GM19238 (cell line): ENCODE data around the gene GNG12.

Experiments used
- DNase-seq: peaks from one replicate; pipeline ENCODE4 v3.0.0; 2011; ENCODE audit warnings: low spot score; ENCODE audit not compliant: insufficient read length

Gene GNG12

DNA sequence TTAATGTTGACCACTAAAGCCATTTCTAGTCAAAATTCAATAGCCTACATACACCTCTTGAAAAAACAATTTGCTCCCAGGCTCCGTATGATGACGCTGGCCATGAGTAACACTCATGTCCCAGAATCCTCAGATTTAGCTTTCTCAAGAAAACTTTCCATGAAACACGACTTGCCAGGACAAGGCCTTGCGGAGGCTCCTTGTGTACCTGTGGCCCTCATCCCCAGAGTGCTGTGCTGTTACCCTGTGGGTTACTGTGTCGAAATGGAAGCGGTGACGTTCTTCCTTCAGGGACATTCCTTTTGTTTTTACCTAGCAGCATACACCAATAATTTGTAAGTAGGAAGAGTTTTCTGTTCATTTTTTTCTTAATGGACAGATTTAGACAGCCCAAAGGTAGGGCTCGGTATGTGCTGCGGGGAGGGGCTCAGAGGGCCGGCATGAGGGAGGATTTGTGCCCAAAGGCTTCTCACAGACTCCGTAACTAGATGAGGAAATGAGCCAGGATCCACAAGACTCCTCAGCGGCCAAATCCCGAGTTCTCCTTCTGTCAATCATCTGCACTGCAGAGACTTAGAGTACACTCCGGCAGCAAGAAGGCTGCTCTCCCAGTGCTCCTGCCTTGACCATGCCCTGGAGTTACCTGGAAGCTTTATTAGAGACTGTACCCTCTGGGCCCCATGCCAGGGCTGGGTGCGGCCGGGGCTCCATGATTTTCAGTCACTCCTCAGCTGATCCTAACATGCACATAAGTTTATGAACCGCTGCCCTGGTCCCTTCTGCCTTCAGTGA, 17.8 kb downstream of the GNG12 start:
- no peak for DNase-seq

DNA sequence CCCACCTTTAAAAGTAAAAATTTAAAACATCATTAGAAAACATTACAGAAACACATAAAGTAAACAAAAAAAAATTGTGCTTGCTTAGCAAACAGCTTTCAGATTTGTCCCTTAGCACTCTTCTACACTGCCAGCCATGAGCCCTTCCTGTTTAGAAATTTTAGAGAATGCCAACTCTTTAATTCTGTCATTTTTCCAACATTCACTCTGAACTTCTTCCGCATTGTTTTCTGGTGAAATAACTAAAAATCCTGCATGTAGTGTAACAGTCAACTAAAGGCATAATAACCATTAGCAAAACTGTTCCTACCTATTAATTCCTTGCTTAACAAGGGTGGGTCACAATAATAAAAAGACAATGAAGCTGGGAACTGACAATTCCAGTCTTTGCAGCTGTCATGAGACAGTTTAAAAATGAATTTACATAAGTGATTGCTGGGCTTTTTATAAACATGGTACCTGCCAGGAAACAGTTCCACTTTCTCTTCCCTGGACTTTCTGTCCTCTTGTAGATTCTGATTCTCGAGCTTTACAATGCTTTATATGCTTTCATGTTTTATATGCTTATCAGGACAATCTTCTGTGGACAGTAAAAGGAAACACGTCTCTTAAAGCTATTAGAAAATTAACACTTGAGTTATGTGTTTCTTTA, 19.0 kb downstream of the GNG12 start:
- DNase-seq, result no peak

DNA sequence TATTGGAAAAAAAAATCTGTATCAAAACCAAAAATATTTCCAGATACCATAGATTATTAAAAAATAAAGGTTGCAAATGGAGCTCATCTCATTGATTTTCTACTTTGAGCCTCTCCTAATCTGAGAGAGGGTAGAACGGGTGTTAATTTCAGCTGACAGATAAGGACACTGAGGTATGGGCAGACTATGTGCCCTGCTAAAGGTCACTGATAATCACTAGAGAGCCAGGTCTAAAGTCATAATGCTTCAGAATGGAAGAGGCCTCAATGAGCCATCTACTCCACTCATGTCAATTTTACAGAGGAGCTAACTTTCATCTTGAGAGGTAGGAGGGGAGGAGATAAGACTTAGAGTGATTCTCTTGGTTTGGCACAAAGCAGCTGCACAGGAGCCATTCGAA, 21.0 kb downstream of the GNG12 start:
- DNase-seq, result no peak

GRCh38 chr1:67811781-67812180, 21.5 kb downstream of the GNG12 start:
- no peak for DNase-seq

GRCh38 chr1:67809887-67810286, 23.4 kb downstream of the GNG12 start:
- DNase-seq, result no peak

- DNase-seq, result no peak
Observed at GRCh38 chr1:67807282-67807681, 26.0 kb downstream of the GNG12 start.

- DNase-seq, result no peak
Observed at GRCh38 chr1:67804710-67805109, 28.6 kb downstream of the GNG12 start.

DNA sequence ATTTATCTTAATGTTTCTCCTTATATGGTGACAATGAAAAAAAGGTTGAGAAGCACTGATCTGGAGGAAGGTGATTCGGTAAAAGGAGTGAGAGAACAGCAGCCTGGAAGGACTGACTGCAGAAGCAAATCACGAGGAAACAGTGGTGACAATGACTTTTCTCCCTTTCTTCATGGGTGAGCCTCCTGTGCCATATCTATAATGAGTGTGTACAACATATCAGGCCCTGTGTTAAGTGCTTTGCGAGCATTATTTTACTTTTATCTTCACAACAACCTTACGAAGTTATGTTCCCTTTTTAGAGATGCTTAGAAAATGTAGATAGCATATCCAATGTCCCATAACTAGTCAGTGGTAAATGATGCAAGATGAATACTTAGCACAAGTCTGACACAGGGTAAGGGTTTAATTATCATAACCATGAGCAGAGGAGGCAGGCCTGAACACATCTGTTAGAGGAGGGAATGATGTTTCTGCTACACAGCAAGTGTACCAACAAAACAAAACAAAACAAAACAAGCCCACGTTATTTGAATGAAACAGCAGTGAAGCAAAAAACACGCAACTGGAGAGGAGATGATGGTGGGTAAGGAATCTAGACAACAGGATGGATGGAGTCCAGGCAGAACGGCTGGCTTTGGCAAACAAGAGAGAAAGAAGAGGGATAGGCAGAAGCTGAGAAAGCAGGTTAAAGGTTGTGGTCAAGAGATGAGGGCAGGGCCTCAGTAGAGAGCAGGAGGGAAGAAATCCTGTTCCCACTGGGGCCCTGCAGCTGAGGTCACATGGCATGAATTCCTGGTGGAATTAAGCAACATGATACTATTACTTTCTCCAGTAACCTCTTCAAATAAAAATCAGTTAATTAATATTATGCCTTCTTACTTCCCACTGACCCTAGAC, 29.6 kb downstream of the GNG12 start:
- no peak for DNase-seq

DNA sequence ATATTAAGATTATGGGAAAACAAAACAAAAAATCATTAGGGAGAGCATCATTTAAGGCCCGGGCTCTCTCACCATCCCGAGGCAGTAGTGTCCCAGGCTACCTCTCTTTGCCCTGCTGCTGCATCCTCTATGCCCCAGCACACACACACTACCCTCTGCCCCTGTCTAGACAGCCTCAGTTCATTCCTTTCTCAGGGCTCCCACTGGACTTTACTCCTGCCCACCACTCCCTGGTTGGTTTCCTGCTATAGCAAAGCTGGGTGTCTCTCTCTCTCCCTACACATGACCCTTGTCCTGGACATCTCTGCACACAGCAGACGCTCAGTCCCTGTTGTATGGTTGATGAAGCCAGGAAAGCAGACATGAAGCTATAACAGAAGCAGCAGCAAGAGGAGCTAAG, 30.7 kb downstream of the GNG12 start:
- no peak for DNase-seq

DNA sequence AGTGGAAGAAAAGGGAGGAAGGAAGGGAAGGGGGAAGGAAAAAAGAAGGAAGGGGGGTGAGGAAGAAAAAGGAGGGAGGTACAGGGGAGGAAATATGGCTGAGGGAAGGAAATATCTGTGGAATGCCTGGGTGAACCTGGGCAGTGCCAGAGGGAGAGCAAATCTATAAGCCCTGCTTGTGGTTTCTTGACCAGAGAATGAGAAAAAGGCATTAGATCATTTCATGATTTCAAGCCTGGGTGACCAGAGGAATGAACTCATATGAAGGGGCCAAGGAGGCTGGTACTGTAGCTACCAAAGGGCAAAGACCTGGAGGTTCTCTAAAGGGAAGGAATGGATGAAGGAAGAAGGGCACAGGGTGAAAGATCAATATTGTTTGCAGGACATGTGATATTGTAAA, 31.4 kb downstream of the GNG12 start:
- DNase-seq, result no peak

DNA sequence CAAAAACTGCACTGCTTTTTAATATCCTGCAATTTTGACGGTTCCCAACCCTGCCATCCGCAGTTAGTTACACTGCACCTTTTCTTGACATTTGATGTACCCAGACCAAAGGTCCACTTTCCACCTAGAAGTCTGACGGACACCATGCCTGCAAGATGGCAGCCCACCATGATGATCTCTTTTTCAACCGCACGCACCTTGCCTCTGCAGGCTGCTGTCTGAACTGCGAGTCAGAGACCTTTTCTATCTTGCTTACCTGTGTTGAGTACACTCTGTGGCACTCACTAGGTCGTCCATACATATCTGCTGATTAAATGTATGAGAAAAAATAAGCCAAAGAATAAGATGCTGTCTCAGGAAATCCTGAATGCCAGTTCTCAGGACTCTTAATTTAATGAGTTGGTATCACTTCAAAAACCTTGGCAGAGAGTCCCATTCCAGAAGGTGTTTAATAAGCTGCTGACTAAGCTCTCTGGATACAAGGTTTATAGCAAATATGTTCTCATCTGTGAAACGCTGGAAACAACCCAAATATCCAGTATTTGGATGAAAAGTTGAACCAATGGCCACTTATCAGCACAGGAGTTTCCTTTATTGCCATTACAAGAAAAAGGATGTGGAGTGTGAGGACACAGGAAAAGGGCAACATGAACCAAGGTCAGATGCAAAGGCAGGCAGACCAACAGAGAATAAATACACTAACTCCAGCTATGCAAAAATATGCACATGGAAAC, 37.9 kb downstream of the GNG12 start:
- DNase-seq, result no peak

DNA sequence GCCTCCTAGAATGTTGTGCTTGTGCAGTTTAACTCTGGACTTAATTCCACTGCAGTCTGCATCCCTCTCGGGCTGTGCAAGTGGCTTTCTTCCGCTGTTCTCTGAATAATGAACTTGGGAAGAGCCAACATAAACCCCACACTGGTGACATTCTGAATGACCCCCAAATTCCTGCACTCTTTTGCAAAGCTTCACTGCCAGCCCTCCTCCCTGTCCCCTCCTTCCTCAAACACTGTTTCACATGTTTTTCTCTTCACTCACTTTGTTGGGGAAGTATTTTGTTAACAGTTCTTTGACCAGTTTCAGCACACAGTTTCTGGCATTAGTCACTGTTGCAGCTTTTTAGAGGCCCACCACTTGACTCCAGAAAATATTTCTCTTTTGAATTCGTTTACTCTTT, 39.7 kb downstream of the GNG12 start:
- no peak for DNase-seq

DNA sequence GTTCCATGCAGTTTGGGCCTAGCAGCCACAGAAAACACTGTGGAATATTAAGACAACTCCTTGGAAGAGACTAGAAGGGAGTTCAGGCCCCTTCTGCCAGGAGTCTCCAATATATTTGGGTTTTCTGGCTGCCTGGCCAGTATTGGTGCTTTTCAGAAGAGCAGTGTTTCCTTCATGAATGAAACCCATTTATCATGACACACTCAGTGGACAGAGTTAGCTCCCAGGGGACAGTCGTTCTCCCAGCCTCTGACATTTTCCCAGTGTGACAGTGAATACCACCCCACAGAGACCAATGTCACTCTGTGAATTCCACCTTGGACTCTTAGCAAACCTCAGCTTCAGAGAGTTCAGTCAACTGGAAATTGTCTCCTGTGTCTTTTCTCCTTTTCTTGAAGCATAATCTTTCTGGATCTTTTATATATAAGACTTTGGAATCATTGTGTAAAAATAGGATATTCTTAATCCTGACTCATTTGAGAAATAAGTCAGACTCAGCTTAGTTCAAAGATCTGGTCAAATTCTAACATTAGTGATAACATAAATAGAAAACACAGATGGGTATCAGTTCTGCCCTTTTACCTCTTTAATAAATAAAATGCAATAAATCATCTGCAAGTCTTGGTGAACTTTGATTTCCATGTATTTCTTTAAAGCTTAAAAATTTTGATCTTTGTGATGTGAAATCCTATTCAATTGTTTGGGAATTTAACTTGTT, 40.4 kb downstream of the GNG12 start:
- no peak for DNase-seq

- DNase-seq, result no peak
Observed at GRCh38 chr1:67792103-67792502, 41.2 kb downstream of the GNG12 start.

GRCh38 chr1:67791686-67792085, 41.6 kb downstream of the GNG12 start:
- no peak for DNase-seq

- DNase-seq, result no peak
Observed at GRCh38 chr1:67791261-67791660, 42.0 kb downstream of the GNG12 start.

DNA sequence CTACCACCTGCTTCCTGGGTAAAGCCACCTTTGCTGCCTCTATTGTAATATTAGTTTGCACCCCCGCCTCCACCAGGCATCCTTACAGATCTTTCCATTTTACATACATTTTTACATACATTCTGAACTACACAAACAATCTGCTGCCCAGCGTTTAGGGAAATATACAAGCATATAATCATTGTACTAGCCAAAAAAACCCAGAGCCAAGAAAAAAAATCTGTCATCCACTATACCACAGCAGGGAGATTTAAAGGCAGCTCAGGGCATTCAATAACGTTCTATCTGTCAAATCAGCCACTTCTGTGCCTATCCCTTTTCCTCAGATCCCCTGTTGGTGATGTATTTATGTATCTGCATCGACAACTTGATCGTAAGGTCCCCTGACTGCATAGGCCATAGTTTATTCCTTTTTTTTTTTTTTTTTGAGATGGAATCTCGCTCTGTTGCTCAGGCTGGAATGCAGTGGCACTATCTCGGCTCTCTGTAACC, 43.0 kb downstream of the GNG12 start:
- DNase-seq, result no peak

DNA sequence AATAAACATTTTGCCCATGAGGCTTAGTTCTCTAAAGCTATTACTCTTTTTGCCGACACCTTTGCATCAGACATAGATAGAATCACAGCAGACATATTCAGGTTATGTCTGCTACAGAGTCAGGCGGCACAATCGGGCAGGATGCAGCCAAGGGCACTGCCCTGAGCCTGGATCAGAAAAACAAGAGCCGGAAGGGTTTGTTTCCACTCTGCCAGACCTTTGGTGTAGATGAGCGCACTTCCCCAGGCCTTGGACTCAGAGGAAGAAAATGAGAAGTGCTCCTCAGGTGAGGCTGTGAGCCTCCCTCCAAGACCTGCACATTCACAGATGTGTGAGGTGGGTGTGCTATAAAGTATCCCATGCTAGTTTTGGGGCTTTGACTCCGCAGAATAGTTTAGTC, 43.7 kb downstream of the GNG12 start:
- no peak for DNase-seq

DNA sequence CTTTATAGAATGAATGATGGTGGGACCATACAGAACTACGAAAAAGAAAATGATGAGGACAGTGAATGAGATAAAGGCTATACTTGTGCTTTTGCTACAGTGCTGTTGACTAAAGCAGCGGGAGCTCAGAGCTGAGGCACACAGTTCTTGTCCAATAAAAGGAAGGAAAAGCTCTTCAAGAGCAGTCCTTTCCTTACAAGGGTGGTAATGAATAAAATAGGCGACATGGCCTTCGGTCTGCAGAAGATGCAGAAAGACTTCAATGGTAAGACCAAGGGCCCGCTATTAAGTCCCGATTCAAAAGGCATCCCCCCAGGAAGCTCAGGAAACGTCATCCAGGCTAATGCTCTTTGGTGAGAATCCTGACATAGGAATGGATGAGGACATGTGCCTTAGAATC, 44.4 kb downstream of the GNG12 start:
- DNase-seq, result no peak

DNA sequence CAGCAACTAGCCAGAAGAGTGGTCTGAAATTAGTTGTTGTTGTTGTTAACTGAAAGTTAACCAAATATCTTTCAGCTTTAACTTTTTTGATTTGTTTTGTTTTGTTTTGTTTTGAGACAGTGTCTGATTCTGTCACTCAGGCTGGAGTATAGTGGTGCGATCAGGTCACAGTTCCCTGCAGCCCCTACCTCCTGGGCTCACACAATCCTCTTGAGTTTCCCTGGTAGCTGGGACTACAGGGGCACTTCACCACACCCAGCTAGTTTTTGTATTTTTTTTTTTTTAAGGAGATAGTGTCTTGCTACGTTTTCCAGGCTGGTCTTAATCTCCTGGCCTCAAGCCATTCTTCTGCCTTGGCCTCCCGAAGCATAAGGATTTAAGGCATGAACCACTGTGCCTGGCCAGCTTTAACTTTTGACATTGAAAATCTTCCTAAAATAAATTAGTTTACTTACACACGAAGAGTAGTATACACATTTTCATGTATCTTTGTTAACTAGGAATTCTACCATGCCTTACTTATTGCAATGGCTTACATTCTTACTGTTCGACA, 45.0 kb downstream of the GNG12 start:
- no peak for DNase-seq
